Thyroid gland (tissue), 4 donors: ENCODE data around the gene ADGRE2. TPM values are rescaled to one million over a fixed set of nuclear protein-coding genes. Genes with fewer than 3 reads are reported as not detected.
"Not testable (repeated sequence)": the region's sequence is repeated elsewhere in the genome, so short reads cannot be mapped to it uniquely, and the experiment has no call there.

Source experiments
- DNase-seq, 2 donors: peaks; one replicate each; pipeline ENCODE4 v3.0.0-alpha.2; 2019
- H3K27ac ChIP-seq, 3 donors: fragments of 200-600 bp; sonication (generic); 1 replicate in 2 of 3; 2 replicates in 1 of 3; pipeline ENCODE4 v1.5.1; 2016 to 2019; ENCODE audit warnings: mild to moderate bottlenecking in 1 of 3, moderate library complexity in 1 of 3
- H3K27me3 ChIP-seq: fragments of 200-600 bp; sonication (generic); one replicate; pipeline ENCODE4 v1.5.1; 2019
- H3K36me3 ChIP-seq, 2 donors: fragments of 200-600 bp; sonication (generic); one replicate each; pipeline ENCODE4 v1.5.1; 2016 to 2019
- H3K4me1 ChIP-seq, 2 donors: fragments of 200-600 bp; sonication (generic); one replicate each; pipeline ENCODE4 v1.5.1; 2017 to 2019
- H3K4me3 ChIP-seq, 3 donors: fragments of 200-600 bp; sonication (generic); replicated peaks in 1 of 3; 1 replicate in 2 of 3; 2 replicates in 1 of 3; pipeline ENCODE4 v1.5.1; 2016; ENCODE audit warnings: mild to moderate bottlenecking in 1 of 3
- H3K9me3 ChIP-seq: fragments of 200-600 bp; sonication (generic); one replicate; pipeline ENCODE4 v1.5.1; 2017
- CTCF ChIP-seq, 6 experiments: fragments of 200-600 bp in 3 of 6; fragments of 450-650 bp in 3 of 6; sonication (generic) in 3 of 6; IDR thresholded peaks; one replicate each; pipeline ENCODE4 v1.5.1; 2016 to 2019; ENCODE audit warnings: antibody characterized with exemption in 6 of 6, mild to moderate bottlenecking in 2 of 6, inconsistent platforms in 1 of 6, moderate library complexity in 1 of 6
- POLR2A ChIP-seq, 2 donors: fragments of 450-650 bp; IDR thresholded peaks; one replicate each; pipeline ENCODE4 v1.6.1; 2017; ENCODE audit warnings: antibody characterized with exemption in 2 of 2, mild to moderate bottlenecking in 2 of 2, moderate library complexity in 1 of 2
- WGBS, 2 donors: methylation state at CpG; one replicate each; pipeline ENCODE4 v1.1.5; 2017; 5-methylcytosine and 5-hydroxymethylcytosine counted together
- intact Hi-C: fragments of 100-400 bp; cut with DNase I; formaldehyde crosslinking; loops from one replicate; pipeline ENCODE4 v1.15.1; 2023
- total RNA-seq, 4 donors: library from RNA; depleted of rRNA; stranded (reverse); fragments of >200 nt; gene quantifications; one replicate each; pipeline ENCODE4 v1.2.3, GENCODE V29; 2016

The ADGRE2 gene
- total RNA-seq, 4 donors from 2014 or later = 0.33 to 6.0 (median 2.0) TPM

GRCh38 chr19:14770136-14770535 is 8.2 kb downstream of the ADGRE2 start:
- WGBS, 2 donors = 77 to 80% methylated on average over 5 of the region's 5 CpGs
- TF ChIP-seq POLR2A (IDR thresholded peaks at IDR 0.05) (no peak), CTCF (IDR thresholded peaks at IDR 0.05) (no peak)
- no peaks in the 10 kb centered on the region for H3K27me3 ChIP-seq
- no peaks in the 10 kb centered on the region for H3K36me3 ChIP-seq
- no peak overlapping the region for H3K4me3 ChIP-seq
- H3K4me1 ChIP-seq = no peaks in the 10 kb centered on the region
- DNase-seq = no peak
- no peak overlapping the region for H3K27ac ChIP-seq
- intact Hi-C loops = no loop called here
- no peaks in the 10 kb centered on the region for H3K9me3 ChIP-seq

- TF ChIP-seq CTCF (IDR thresholded peaks at IDR 0.05) = no peak
- no peak for TF ChIP-seq POLR2A (IDR thresholded peaks at IDR 0.05)
- H3K27me3 ChIP-seq = no peaks in the 10 kb centered on the region
- intact Hi-C loops = no loop called here
Measured at GRCh38 chr19:14769201-14769600, 9.2 kb downstream of the ADGRE2 start.

GRCh38 chr19:14768001-14768400 is 10.4 kb downstream of the ADGRE2 start:
- Histone ChIP-seq H3K9me3 (no peaks in the 10 kb centered on the region), H3K27ac (no peak overlapping the region), H3K4me1 (no peaks in the 10 kb centered on the region), H3K36me3 (no peaks in the 10 kb centered on the region), H3K27me3 (no peaks in the 10 kb centered on the region), H3K4me3 (no peak overlapping the region)
- 92% methylated on average over 2 of the region's 2 CpGs; no CpG with 5 or more reads in 1 of the 2 donors for WGBS, 2 donors
- DNase-seq = no peak
- intact Hi-C loops = no loop called here
- no peak for TF ChIP-seq CTCF (IDR thresholded peaks at IDR 0.05)
- TF ChIP-seq POLR2A (IDR thresholded peaks at IDR 0.05) = no peak

More at GRCh38 chr19:14769201-14769600, 9.2 kb downstream of the ADGRE2 start:
- Histone ChIP-seq H3K36me3 (no peaks in the 10 kb centered on the region), H3K4me1 (no peaks in the 10 kb centered on the region), H3K27ac (no peak overlapping the region), H3K9me3 (no peaks in the 10 kb centered on the region), H3K4me3 (no peak overlapping the region)
- 71 to 72% methylated on average over 5 of the region's 5 CpGs for WGBS, 2 donors
- DNase-seq = no peak

- intact Hi-C loops = no loop called here
- no peak overlapping the region for H3K4me3 ChIP-seq
- no peaks in the 10 kb centered on the region for H3K36me3 ChIP-seq
- WGBS, 2 donors = 86 to 90% methylated on average over 2 of the region's 2 CpGs
- no peak for TF ChIP-seq CTCF (IDR thresholded peaks at IDR 0.05)
- TF ChIP-seq POLR2A (IDR thresholded peaks at IDR 0.05) = no peak
- H3K27ac ChIP-seq = no peak overlapping the region
- DNase-seq = no peak
- H3K4me1 ChIP-seq = no peaks in the 10 kb centered on the region
- no peaks in the 10 kb centered on the region for H3K27me3 ChIP-seq
- H3K9me3 ChIP-seq = no peaks in the 10 kb centered on the region
Measured at GRCh38 chr19:14767466-14767971, 10.8 kb downstream of the ADGRE2 start.

GRCh38 chr19:14765841-14766240 is 12.5 kb downstream of the ADGRE2 start:
- H3K4me3 ChIP-seq, DNase-seq, H3K9me3 ChIP-seq, H3K4me1 ChIP-seq, intact Hi-C loops, H3K27ac ChIP-seq, H3K27me3 ChIP-seq, H3K36me3 ChIP-seq: not testable (repeated sequence)
- 60 to 87% methylated on average over 4 to 12 of the region's 15 CpGs for WGBS, 2 donors

GRCh38 chr19:14765403-14765802 is 13.0 kb downstream of the ADGRE2 start:
- WGBS, 2 donors = 81 to 92% methylated on average over 12 of the region's 18 CpGs

More at GRCh38 chr19:14765403-14765802, 13.0 kb downstream of the ADGRE2 start:
- H3K4me1 ChIP-seq, intact Hi-C loops, H3K27me3 ChIP-seq, H3K36me3 ChIP-seq, H3K4me3 ChIP-seq, H3K9me3 ChIP-seq, DNase-seq, H3K27ac ChIP-seq: not testable (repeated sequence)
